Panc1 (cell line): ENCODE results near the gene TSKU.

Experiments
- CTCF ChIP-seq: fragments of 450-650 bp; IDR thresholded peaks from 2 replicates; pipeline ENCODE4 v1.5.1; 2017; ENCODE audit warnings: mild to moderate bottlenecking
- POLR2AphosphoS5 ChIP-seq: IDR thresholded peaks from 2 replicates; pipeline ENCODE4 v1.6.1; 2012; ENCODE audit warnings: mild to moderate bottlenecking, low read depth, low read length, moderate library complexity
- TCF7L2 ChIP-seq: IDR thresholded peaks from 2 replicates; pipeline ENCODE4 v1.6.1; 2011; ENCODE audit warnings: mild to moderate bottlenecking, low read depth, low read length, inconsistent platforms

DNA sequence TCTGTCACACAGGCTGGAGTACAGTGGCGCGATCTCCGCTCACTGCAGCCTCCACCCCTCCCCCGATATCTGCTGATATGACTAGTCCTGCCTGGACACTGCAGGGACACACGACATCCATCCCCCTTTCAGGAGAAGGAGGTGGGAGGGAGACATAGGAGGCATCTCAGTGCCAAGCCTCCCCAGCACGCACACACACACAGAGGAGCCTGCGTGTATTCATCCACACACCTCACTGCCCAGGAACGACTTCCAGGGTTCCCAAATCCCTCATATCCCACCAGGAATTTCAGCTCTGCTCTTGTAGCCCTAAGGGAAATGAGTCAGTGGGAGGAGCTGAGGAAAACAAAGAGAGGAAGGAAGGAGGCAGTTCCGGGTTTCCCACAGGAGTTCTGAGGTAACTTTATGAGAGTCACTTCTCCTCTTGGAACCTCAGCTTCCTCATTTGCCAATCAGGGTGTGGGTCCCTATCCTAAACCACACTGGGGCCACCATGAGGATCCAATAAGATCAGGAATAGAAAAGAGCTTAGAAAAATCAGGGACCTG is 40.4 kb downstream of the TSKU start:
- no peak for TF ChIP-seq CTCF
- TF ChIP-seq POLR2AphosphoS5: no peak
- no peak for TF ChIP-seq TCF7L2
